Amniotic stem cell (primary cell): ENCODE measurements around the gene ALOXE3.
"Not testable (repeated sequence)": the region's sequence is repeated elsewhere in the genome, so short reads cannot be mapped to it uniquely, and the experiment has no call there.

ENCODE experiments used
- DNase-seq: peaks from one replicate; lab custom pipeline; 2025; lab: John Stamatoyannopoulos, UW

Gene ALOXE3

DNA sequence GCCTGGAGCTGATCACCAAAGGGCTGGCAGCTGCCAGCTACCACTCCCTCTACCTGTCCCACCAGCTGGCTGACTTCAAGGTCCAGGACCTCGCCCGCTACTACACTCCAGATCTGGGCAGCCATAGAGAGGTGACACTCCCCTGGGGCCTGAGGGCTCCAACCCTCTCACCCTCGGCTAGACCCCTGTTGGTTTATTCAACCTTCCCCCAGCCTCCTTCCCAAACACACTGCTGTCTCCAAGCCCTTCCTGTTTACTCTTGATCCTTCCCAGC lies 48.8 kb downstream of the ALOXE3 start:
- no peak for DNase-seq

DNA sequence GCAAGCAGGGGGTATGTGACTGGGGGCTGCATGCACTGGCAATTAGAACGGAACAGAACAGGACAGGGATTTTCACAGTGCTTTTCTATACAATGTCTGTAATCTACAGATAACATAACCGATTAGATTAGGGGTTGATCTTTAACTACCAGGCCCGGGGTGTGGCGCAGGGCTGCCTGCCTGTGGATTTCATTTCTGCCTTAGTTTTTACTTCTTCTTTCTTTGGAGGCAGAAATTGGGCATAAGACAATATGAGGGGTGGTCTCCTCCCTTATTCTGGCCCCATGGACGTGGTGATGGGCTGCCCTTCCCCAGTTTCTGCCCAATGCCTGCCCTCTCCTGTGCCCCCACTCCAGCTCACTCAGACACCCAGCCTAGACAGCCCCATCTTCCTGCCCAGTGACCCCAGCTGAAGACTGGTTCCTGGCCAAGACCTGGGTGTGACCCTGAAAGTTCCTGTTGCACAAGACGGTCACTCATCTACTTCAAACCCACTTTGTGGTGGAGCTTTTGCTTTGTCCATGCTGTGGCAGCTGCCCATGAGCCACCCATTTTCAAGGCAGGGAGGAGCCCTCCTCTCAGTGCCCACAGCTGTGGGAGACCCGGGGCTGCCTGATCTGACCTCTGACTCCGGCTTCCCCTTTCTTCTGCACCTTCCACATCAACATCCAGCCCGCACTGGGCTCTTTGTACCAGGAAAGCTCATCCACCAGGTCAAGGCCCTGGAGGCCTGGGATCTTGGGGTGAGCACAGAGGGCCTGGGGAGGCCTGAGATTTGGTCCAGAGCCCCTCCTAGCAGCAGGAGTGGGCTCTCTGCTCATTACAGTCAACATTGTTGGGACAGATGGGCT lies 49.4 kb downstream of the ALOXE3 start:
- no peak for DNase-seq

DNA sequence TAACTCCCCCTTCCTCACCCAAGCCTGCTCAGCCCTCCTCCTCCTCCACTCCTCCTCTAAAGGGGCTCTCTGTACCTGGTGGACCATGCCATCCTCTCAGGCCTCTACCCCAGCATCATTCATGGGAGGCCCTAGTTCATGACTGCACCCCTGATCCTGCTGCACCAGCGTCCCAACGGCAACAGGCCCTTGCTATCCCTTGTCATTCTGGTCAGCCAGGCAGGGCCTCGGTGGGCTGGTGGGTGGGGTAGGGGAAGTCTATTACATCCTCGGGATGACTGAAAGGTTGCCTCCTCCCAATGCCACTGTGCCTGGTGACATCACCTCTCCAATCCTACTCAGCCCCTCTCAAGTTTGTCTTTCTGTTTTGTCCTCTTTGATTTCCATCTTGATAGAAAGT lies 50.5 kb downstream of the ALOXE3 start:
- DNase-seq: no peak

DNA sequence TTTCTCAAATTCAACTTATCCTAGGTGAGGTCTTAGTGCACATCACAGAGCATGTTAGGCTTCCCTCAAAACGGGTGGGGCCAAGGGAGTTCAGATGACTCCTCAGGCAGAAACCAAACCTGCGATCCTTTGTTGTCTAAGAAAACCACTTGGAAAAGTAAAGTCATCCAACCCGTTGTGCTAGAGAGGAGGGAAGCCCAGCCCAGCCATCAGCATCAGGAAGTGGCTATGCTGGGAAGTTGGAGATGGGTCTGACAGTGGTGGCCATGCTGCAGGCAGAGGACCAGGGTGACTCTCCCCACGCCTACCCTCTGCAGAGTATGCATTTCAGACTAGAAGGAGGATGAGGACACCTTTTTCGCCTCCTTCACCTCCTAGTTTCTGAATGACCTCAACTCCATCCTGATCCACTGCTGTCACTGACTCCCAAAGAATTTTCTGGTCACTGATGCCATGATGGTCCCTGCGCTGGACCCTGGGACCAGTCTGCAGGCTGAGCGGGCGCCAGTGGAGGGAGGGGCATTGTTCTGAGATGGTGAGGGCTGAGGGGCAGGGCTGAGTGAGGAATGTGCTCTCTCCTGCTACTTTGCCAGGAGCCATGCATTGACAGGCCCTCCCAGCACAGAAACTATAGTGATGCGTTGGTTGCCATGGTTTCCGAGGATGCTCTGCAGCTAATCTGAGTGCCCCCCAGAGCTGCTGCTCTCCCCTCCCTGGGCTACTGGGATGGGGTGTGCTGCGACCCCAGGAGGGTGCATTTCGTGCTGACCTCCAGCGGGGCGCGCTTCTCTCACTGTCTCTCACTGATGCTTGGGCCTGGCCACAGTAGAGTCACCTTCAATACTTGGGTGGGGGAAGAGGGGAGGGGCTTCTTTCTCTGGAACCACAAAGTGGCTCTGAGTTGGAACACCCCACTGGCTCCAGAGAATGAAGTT lies 51.2 kb downstream of the ALOXE3 start:
- DNase-seq: no peak

DNA sequence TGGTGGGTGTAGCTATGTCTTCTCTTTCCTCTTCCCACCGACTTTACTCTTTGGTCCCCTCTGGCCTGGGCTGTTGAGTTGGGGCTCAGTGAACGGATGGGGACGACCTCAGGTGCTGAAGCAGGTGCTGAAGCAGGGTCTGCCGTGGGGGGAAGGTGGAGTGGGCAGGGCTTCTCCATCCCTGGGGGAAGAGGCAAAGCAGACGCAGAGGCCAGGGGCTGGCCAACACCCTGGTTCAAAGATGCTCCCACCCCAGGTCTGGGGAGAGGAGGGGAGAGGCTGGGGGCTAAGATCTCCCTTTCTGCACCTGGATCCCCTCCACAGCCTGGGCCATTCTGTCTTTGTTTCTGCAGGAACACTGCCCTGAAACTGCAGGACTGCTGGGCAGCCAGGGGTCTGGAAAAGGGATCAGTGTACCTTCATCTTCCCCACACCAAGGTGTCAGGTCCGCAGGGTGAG lies 53.7 kb downstream of the ALOXE3 start:
- no peak for DNase-seq

DNA sequence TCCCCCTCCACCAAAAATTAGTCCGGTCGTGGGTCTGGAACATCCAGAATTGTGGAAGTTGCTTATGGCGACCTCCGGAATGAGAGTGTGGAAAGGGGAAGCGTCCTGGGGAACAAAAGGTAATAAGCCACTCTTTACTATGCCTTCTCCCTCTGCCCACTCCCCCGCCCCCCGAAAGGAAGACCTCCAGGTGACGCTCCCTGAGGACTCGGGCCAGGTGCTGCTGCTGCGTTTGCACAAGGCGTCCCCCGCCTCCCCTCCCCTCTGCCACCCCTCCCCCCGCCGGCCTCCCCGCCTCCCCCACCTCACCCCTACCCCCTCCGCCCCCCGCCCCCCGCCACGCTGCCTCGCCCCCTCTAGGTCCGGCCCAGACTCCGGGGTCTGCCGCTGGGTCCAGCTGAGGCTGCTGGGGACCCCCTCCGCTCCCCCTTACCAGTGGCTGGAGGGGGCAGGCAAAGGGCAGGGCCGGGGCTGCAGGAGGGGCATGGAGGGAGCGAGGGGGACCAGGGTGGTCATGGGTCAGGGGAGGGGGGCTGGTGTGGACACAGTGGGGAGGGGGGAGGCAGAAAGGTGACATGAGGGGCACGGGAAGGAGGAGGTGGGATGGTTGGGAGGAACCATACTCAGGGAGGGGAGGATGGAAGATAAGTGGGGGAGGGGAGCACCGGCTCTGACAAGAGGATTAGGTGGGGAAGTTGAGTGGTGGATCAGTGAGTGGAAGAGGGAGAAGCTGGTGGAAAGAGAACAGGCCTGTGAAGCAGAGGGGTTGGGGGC lies 54.4 kb downstream of the ALOXE3 start:
- no peak for DNase-seq

DNA sequence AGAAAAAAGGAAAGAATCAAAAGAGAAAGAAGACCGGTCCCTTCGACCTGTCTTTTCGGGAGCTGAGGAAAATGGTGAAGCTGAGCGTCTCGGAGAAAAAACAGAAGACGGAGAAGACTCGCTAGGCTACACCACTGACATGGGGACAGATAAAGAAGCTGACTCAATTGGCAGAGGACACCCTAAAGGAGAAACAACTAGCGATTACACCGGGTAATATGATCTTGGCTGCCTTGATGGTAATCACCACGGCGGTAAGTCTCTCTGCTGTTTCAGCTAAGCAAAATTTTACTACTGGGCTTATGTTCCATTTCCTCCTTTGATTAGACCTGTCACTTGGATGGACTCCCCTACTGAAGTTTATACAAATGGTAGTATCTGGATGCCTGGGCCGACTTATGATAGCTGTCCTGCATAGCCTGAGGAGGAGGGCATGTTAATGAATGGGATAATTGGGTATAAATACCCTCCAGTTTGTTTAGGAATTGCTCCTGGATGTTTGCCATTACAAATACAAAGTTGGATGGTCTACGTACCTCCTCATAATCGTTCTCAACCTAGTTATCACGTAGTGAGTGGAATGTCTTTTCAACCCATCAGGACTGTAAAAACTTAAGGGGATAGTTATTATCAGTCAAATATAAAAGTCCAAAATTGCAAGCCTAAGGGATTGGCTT lies 55.4 kb downstream of the ALOXE3 start:
- no peak for DNase-seq

DNA sequence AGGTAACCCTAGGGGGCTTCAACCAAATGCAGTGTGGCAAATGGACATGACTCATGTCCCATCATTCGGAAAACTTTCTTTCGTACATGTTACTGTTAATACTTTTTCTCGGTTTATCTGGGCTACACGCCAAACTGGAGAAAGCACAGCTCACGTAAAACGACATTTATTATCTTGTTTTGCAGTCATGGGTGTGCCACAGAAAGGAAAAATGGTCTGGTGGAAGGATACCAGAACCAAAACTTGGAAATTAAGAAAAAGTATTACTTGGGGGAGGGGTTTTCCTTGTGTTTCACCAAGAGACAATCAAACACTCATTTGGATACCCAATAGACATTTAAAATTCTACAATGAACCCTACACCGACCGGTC lies 55.9 kb downstream of the ALOXE3 start:
- no peak for DNase-seq

DNA sequence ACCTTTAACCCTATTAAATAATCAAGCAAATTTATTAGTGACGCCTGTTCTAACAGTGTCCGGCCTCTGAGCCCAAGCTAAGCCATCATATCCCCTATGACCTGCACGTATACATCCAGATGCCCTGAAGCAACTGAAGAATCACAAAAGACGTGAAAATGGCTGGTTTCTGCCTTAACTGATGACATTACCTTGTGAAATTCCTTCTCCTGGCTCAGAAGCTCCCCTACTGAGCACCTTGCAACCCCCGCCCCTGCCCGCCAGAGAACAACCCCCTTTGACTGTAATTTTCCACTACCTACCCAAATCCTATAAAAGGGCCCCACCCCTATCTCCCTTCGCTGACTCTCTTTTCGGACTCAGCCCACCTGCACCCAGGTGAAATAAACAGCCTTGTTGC lies 56.5 kb downstream of the ALOXE3 start:
- not testable (repeated sequence) for DNase-seq

DNA sequence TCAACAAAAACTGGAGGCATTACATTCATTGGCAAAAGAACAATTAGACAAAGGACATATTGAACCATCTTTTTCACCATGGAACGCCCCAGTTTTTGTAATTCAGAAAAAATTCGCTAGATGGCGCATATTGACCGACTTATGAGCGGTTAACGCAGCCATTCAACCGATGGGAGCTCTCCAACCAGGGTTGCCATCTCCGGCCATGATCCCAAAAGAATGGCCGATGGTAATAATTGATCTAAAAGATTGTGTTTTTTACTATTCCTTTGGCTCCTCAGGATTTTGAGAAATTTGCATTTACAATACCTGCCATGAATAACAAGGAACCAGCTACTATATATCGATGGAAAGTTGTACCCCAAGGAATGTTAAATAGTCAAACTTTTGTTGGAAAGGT lies 58.0 kb downstream of the ALOXE3 start:
- peak; percentile 49 for DNase-seq

DNA sequence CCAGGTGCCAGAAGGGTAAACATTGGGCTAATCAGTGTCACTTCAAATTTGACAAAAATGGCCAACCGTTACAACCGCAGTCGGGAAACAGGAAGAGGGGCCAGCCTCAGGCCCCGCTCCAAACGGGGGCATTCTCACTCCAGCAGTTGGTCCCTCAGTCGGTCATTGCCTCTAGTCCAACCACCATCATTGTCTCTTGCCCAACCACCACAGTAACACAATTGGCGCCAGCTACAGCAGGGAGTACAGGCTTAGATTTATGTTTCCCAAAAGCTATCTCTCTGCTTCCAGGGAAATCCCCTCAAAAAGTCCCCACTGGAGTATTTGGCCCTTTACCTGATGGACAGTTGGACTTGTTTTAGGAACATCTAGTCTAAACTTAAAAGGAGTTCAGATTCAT lies 59.2 kb downstream of the ALOXE3 start:
- no peak for DNase-seq

DNA sequence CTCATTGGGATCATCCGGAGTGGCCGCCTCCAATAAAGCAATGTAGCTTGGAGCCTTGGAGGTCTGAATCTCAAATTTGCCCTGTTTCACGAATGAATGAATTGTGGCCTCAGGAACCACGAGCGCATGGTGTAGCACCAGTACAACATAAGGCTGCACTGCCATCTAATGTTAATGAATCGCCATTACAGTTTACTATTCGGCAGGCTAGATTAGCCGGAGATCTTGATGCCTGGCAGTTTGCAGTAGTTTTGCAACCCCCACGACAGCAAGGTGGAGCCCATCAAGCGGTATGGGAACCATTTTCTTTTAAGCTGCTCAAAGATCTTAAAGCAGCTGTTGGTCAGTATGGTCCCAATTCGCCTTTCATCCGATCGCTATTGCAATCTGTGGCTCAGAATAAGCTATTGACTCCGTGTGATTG lies 60.6 kb downstream of the ALOXE3 start:
- peak; percentile 72 for DNase-seq

DNA sequence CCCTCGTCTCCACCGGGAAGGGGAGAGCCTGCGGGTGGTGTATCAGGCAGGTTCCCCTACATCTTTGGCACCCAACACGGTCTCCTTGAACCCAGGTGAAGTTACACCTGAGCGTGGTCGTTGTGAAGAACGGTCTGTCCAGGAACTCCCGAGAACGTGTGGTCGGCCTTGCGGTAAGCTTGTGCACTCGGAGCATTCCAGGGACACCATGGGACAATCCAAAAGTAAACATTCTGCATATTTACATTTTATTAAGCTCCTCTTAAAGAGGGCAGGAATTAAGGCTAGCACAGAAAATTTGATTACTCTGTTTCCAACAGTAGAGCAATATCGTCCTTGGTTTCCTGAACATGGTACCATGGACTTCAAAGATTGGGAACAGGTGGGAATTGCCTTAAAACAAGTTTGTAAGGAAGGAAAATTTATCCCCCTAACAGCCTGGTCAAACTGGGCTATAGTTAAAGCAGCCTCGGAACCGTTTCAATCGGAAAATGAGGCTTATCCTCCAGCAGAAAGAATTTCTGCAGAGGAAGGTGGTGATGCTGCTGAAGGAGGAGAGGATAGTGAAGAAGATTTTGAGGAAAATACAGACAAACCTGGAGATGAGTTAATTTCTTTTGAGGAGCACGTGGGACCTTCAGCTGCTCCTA lies 61.2 kb downstream of the ALOXE3 start:
- DNase-seq: no peak

DNA sequence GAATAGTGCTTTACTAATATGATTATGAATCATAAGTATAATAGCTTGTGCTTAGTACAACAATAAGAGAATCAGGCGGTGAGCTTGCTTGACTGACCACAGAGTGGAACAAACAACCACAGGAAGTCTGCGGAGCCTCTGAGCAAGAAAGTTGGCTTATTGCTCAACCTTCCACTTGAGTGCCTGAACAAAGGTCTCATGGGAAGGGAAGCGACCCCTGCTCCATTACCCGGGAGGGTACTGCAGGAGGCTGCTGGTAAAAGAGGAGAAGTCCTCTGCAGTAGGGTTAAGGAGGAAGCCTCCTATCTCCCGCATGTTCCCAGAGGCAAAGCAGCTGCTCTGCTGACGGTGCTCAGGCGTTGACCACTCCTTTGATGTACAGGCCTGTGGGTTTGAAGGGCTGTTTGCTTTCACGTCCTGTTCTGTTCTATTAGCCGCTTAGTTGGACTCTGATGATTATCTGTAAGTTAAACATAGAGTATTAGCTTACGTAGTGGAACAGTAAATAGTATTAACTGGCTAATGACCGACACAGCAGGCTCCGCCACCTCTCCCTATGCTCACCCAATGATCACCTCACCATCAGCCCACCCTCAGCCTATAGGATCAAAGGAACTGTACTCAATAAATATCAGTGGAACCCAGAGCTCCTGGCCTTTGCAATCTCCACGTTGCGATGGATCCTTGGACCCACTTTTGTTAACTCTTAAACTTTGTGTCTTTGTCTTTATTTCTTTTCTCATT lies 61.9 kb downstream of the ALOXE3 start:
- no peak for DNase-seq

DNA sequence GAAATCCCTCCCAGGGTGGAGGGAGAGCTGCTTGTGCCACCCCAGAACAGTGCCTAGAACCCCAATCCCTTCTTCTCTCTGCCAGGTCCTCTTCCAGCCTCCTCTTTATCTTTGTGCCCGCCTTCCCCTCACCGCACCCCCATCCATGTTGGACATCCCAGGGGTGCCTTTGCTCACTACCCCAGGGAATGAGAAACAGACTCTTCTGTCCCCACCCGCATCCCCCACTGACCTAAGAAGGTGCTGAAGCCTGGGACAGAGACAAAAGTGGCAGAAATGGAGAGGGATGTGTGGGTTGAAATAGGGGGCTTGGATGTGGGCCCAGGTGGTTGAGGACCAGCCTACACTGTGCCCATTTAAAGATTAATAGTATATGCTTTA lies 62.5 kb downstream of the ALOXE3 start:
- DNase-seq: no peak

DNA sequence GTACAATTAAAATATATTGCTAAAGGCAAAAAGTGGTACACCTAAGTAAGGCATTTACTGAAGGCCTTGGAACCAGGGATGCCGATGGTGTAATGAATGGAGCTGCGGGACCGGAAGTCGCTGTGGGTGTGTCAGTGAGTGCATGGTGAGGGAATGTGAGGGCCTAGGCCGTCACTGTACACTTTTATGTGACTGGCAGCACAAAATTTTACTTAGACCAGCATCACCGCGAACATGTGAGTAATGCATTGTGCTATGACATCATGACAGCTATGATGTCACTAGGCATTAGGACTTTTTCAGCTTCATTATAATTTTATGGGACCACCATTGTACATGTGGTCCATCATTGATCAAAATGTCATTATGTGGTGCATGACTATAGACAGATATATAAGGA lies 64.7 kb downstream of the ALOXE3 start:
- no peak for DNase-seq

DNA sequence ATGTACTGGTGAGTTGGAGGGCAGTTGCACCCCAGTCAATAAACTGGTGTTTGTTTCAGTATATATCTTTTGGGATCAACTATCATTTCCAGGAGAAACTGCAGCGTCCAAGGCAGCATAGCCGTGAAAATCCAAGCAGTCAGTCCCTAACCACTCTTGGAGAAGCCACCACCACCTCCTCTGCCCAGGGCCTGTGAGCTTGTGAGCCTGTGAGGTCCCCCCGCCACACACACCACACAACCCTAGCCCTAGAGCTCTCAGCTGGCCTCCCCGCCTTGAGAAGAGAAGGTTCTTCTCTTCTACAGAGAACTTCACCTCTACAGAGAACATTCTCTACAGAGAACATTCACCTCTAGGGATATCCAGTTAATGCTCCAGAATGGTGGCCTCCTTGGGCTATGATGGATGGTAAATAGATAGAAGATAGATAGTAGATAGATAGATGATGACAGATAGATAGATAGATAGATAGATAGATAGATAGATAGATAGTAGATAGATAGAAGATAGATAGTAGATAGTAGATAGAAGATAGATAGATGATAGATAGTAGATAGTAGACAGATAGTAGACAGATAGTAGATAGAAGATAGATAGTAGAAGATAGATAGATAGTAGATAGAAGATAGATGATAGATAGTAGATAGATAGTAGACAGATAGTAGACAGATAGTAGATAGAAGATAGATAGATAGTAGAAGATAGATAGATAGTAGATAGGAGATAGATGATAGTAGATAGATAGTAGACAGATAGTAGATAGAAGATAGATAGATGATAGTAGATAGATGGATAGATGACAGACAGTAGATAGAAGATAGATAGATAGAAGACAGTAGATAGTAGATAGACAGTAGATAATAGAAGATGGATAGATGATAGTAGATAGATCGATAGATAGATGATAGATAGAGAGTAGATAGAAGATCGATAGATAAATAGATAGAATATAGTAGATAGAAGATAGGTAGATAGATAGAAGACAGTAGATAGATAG lies 65.8 kb downstream of the ALOXE3 start:
- no peak for DNase-seq

DNA sequence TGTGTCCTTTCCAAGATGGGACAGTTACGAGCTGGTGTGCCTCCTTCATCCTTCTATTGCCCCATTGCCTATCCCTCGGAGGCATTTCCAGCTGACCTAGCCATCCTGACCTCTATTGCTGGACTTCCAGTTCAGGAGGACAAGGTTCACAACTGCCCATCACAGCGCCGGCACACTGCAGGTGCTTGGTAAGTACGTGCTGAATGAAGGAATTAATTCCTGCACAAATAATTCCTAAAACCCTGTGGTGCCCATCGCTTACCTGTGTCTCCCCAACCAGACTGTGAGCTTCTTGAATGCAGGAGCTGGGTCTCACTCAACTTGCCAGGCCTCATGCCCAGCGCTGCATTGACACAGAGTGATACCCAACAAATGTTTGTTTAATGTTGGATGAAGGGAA lies 66.5 kb downstream of the ALOXE3 start:
- DNase-seq: no peak

DNA sequence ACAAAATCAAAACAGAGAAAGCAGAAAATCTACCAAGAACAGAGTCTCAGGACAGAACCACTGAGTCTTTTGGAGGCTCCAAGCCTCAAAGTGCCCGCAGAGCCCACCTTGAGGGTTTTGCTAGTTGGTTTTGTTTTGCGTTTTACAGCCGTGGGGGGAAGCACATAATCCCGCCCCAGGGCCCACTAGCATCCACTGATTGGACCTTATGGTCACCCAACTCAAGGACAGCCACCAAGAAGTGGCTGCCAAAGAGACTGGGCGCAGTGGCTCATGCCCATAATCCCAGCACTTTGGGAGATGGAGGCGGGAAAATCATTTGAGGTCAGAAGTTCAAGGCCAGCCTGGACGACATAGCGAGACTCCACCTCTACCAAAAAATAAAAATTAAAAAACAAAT lies 69.6 kb downstream of the ALOXE3 start:
- DNase-seq: no peak

DNA sequence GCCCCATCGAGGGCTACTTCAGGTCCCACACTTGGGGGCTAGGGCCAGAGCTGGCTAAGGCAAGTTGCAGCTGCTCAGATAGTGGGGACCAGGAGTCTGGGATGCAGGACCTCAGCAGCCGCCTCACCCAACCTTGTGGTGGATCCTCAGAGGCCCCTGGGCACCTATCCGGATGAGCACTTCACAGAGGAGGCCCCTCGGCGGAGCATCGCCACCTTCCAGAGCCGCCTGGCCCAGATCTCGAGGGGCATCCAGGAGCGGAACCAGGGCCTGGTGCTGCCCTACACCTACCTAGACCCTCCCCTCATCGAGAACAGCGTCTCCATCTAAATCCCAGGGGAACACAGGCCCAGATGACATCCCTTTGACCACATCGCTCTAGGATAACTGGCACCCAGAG lies 70.1 kb downstream of the ALOXE3 start:
- no peak for DNase-seq
